ENCODE results near the gene THSD7B. TPM values are rescaled to one million over a fixed set of nuclear protein-coding genes. Genes with fewer than 3 reads are reported as not detected.

Gene THSD7B
- total RNA-seq, 1 donor from 2014 or later, result 0.22 TPM

DNA sequence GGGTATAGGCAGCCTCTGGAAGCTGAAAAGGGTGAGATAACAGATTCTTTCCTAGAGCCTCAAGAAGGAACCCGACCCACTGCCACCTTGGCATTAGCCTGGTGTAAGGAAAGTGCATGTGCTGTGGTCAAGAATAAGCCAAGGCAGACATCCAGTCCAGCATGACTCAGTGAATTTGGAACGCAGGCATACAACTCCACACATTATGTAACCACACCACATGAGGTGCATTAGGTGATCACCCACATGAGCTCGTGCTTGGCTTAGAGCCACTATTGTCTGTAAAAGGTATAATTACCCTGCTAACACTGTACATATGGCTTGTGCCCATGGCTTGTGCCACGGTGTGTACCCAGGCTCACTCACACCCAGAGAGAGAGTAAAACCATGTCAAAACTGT lies 615.3 kb downstream of the THSD7B start:
- TF ChIP-seq, protein P1, sequence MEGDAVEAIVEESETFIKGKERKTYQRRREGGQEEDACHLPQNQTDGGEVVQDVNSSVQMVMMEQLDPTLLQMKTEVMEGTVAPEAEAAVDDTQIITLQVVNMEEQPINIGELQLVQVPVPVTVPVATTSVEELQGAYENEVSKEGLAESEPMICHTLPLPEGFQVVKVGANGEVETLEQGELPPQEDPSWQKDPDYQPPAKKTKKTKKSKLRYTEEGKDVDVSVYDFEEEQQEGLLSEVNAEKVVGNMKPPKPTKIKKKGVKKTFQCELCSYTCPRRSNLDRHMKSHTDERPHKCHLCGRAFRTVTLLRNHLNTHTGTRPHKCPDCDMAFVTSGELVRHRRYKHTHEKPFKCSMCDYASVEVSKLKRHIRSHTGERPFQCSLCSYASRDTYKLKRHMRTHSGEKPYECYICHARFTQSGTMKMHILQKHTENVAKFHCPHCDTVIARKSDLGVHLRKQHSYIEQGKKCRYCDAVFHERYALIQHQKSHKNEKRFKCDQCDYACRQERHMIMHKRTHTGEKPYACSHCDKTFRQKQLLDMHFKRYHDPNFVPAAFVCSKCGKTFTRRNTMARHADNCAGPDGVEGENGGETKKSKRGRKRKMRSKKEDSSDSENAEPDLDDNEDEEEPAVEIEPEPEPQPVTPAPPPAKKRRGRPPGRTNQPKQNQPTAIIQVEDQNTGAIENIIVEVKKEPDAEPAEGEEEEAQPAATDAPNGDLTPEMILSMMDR (IDR thresholded peaks at IDR 0.05; ENCODE audit: unreplicated experiment), result no peak
- Mint-ChIP-seq H3K27me3 (ENCODE audit: low read depth) (peaks cover 2% of the 10 kb centered on the region), H3K4me1 (peaks cover 4% of the 10 kb centered on the region), H3K4me3 (no peak overlapping the region), H3K27ac (no peak overlapping the region), H3K9me3 (peaks cover 20% of the 10 kb centered on the region), H3K36me3 (no peaks in the 10 kb centered on the region)
- DNase-seq (ENCODE audit: low spot score in 2 of 2, unreplicated experiment in 2 of 2), result no peak

DNA sequence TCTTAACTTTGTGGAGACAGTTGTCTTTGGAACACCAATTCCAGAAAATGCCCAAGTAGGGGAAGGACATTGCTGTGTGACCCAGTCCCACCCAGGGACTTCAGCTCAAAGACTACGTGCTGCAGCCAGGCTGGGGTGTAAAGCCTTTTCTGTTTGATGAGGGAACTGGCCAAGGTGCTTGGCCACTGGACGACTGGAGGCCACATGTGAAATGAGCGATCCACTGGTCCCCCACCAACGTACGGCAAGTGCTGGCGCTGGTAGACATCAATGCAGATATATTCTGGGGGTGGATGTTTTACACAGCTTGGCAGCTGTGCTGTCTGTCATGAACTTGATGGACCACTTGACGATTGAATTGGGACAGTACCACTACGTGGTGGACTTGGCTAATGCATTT lies 616.4 kb downstream of the THSD7B start:
- TF ChIP-seq, protein P1 (IDR thresholded peaks at IDR 0.05; ENCODE audit: unreplicated experiment), result no peak
- H3K4me3 Mint-ChIP-seq, result no peak overlapping the region
- H3K4me1 Mint-ChIP-seq, result no peaks in the 10 kb centered on the region
- H3K36me3 Mint-ChIP-seq, result no peaks in the 10 kb centered on the region
- H3K9me3 Mint-ChIP-seq, result peaks cover 20% of the 10 kb centered on the region
- no peak for DNase-seq (ENCODE audit: low spot score in 2 of 2, unreplicated experiment in 2 of 2)
- no peak overlapping the region for H3K27ac Mint-ChIP-seq
- H3K27me3 Mint-ChIP-seq (ENCODE audit: low read depth), result peaks cover 2% of the 10 kb centered on the region

DNA sequence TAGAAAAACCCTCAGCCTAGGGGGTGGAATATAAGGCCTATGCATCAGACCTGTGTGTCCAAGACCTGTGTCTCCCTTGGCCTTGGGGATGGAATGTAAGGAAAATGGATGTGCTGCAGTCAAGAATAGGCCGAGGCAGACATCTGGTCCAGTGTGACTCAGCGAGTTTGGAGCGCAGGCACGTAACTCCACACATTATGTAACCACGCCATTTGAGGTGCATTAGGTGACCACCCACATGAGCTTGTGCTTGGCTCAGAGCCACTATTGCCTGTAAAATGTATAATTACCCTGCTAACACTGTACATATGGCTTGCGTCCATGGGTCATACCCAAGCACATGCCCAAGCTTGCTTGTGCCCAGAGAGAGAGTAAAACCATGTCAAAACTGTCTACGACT lies 618.0 kb downstream of the THSD7B start:
- no peak for DNase-seq (ENCODE audit: low spot score in 2 of 2, unreplicated experiment in 2 of 2)
- Mint-ChIP-seq H3K27ac (no peak overlapping the region), H3K36me3 (no peaks in the 10 kb centered on the region), H3K4me3 (no peak overlapping the region), H3K9me3 (peaks cover 20% of the 10 kb centered on the region), H3K4me1 (no peaks in the 10 kb centered on the region), H3K27me3 (ENCODE audit: low read depth) (peaks cover 2% of the 10 kb centered on the region)
- TF ChIP-seq, protein P1 (IDR thresholded peaks at IDR 0.05; ENCODE audit: unreplicated experiment), result no peak

DNA sequence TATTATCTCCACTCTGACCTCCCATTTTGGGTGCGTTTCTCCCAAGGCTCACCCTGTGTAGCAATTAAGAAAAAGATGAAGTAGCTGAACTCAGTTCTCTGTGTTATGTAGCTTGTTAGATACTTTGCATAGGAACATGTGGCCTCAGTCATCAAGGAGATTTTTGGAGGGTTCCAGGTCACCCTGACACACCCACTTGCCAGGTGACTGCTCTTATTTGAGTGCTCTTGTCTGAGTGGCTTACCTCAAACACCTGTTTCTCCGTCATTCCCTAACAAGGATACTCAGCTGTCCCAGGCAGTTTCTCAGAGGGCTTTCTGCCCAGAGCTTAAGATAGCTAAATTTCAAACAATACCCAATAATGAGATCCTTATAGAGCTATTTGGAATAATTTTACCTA lies 621.7 kb downstream of the THSD7B start:
- TF ChIP-seq, protein P1 (IDR thresholded peaks at IDR 0.05; ENCODE audit: unreplicated experiment), result no peak
- no peak for DNase-seq (ENCODE audit: low spot score in 2 of 2, unreplicated experiment in 2 of 2)
- no peaks in the 10 kb centered on the region for H3K36me3 Mint-ChIP-seq
- no peak overlapping the region for H3K4me3 Mint-ChIP-seq
- H3K27ac Mint-ChIP-seq, result no peak overlapping the region
- peaks cover 20% of the 10 kb centered on the region for H3K9me3 Mint-ChIP-seq
- H3K27me3 Mint-ChIP-seq (ENCODE audit: low read depth), result peaks cover 2% of the 10 kb centered on the region
- H3K4me1 Mint-ChIP-seq, result no peaks in the 10 kb centered on the region

DNA sequence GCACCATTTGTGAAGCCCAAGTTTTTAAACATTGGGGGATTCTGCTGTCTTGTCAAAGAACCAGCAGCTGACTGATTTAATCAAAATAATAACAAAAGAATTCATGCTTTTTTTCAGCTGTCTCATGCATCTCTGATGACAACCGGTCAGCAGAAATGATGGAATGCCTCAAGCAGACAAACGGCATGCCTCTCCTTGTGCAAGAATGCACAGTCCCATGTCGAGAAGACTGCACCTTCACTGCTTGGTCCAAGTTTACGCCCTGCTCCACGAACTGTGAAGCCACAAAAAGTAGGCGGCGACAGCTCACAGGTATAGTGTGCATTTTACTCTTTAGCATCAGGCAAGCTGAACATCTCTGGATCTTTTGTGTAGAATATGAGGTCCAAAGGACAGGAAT lies 640.2 kb downstream of the THSD7B start:
- no peak for DNase-seq (ENCODE audit: low spot score in 2 of 2, unreplicated experiment in 2 of 2)
- TF ChIP-seq, protein P1 (IDR thresholded peaks at IDR 0.05; ENCODE audit: unreplicated experiment), result no peak
- no peaks in the 10 kb centered on the region for H3K27me3 Mint-ChIP-seq (ENCODE audit: low read depth)
- H3K9me3 Mint-ChIP-seq, result peaks cover 12% of the 10 kb centered on the region
- H3K36me3 Mint-ChIP-seq, result no peaks in the 10 kb centered on the region
- H3K4me3 Mint-ChIP-seq, result no peak overlapping the region
- H3K27ac Mint-ChIP-seq, result no peak overlapping the region
- peaks cover 19% of the 10 kb centered on the region for H3K4me1 Mint-ChIP-seq

DNA sequence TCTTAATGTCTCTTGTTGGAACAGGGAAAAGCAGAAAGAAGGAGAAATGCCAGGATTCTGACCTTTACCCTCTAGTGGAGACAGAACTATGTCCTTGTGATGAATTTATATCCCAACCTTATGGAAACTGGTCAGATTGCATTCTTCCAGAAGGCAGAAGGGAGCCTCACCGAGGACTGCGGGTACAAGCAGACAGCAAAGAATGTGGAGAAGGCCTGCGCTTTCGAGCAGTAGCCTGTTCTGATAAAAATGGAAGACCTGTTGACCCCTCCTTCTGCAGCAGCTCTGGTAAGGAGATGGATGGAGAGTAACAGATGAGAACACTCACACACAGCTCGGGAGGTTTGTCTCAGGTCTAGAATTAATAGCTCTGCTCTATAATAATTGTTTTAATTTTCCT lies 646.2 kb downstream of the THSD7B start:
- peaks cover 11% of the 10 kb centered on the region for H3K9me3 Mint-ChIP-seq
- H3K27ac Mint-ChIP-seq, result peak overlapping the region; percentile 85
- H3K36me3 Mint-ChIP-seq, result no peaks in the 10 kb centered on the region
- no peak for DNase-seq (ENCODE audit: low spot score in 2 of 2, unreplicated experiment in 2 of 2)
- H3K4me1 Mint-ChIP-seq, result peaks cover 23% of the 10 kb centered on the region
- TF ChIP-seq, protein P1 (IDR thresholded peaks at IDR 0.05; ENCODE audit: unreplicated experiment), result no peak
- H3K27me3 Mint-ChIP-seq (ENCODE audit: low read depth), result no peaks in the 10 kb centered on the region
- H3K4me3 Mint-ChIP-seq, result no peak overlapping the region

All from mesothelial cell of epicardium (in vitro differentiated cells).